ENCODE measurements around the gene SYK. TPM values are rescaled to one million over a fixed set of nuclear protein-coding genes. Genes with fewer than 3 reads are reported as not detected.
A peak's percentile ranks its signal among the peaks of the same experiment; 100 is the strongest.

SYK gene
- total RNA-seq, 6 experiments from 2014 or later: 3.0 to 10.9 (median 3.7) TPM

DNA sequence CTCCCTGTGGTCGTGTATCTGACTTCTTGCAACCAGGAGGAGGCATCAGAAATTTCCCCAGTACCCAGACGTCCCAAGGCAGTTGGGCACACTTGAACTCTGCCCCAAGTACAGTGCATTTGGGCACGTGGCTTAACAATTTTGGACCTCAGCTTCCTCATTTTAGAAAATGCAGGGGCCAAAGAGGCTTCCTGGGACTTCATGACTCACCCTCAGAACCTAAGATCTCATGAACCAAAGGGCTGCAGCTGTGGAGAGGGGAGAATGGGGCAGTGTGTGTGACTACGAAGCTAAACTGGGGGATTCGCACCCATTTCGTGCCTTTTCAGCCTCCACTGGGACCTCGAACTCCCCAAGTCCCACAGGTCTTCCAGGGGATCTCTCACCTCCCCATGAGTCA is 59.2 kb downstream of the SYK start:
- Histone ChIP-seq H3K27ac (no peak overlapping the region), H3K9me3 (no peaks in the 10 kb centered on the region), H3K4me1 (no peaks in the 10 kb centered on the region), H3K36me3 (no peaks in the 10 kb centered on the region), H3K27me3 (no peaks in the 10 kb centered on the region), H3K4me3 (no peak overlapping the region)
- intact Hi-C loops (cut with DNase I): loop anchor here in 1 of 2 donors (10.0 kb wide), 1 partner anchor 716 kb away; no protein-coding TSS in a partner anchor
- ATAC-seq (peak in 3 of 4 donors; percentile 11 to 52 (median 43)), DNase-seq (no peak)
- TF ChIP-seq, protein P1, sequence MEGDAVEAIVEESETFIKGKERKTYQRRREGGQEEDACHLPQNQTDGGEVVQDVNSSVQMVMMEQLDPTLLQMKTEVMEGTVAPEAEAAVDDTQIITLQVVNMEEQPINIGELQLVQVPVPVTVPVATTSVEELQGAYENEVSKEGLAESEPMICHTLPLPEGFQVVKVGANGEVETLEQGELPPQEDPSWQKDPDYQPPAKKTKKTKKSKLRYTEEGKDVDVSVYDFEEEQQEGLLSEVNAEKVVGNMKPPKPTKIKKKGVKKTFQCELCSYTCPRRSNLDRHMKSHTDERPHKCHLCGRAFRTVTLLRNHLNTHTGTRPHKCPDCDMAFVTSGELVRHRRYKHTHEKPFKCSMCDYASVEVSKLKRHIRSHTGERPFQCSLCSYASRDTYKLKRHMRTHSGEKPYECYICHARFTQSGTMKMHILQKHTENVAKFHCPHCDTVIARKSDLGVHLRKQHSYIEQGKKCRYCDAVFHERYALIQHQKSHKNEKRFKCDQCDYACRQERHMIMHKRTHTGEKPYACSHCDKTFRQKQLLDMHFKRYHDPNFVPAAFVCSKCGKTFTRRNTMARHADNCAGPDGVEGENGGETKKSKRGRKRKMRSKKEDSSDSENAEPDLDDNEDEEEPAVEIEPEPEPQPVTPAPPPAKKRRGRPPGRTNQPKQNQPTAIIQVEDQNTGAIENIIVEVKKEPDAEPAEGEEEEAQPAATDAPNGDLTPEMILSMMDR (IDR thresholded peaks at IDR 0.05): no peak
- TF ChIP-seq POLR2A (IDR thresholded peaks at IDR 0.05): no peak
- whole genome bisulfite sequencing (ENCODE audit: insufficient coverage, low coverage, low lambda C conversion rate, missing lambda C conversion rate): 36% methylated on average over 3 of the region's 7 CpGs

DNA sequence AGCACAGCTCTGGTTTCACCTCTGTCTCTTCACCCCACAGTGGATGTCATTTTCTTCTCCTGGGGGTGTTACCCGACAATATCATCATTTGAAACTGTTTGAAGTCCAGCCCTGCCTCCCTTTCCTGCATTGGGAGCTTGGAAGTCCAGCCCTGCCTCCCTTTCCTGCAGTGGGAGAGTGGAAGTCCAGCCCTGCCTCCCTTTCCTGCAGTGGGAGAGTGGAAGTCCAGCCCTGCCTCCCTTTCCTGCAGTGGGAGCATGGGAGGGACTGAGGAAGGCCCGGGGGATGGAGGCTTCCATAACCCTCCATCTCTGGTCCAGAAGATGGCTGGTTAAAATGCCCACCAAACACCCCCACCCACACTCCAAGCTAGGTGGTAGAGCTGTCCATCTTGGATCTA is 59.8 kb downstream of the SYK start:
- intact Hi-C loops (cut with DNase I): loop anchor here in 1 of 2 donors (10.0 kb wide), 1 partner anchor 717 kb away; no protein-coding TSS in a partner anchor

DNA sequence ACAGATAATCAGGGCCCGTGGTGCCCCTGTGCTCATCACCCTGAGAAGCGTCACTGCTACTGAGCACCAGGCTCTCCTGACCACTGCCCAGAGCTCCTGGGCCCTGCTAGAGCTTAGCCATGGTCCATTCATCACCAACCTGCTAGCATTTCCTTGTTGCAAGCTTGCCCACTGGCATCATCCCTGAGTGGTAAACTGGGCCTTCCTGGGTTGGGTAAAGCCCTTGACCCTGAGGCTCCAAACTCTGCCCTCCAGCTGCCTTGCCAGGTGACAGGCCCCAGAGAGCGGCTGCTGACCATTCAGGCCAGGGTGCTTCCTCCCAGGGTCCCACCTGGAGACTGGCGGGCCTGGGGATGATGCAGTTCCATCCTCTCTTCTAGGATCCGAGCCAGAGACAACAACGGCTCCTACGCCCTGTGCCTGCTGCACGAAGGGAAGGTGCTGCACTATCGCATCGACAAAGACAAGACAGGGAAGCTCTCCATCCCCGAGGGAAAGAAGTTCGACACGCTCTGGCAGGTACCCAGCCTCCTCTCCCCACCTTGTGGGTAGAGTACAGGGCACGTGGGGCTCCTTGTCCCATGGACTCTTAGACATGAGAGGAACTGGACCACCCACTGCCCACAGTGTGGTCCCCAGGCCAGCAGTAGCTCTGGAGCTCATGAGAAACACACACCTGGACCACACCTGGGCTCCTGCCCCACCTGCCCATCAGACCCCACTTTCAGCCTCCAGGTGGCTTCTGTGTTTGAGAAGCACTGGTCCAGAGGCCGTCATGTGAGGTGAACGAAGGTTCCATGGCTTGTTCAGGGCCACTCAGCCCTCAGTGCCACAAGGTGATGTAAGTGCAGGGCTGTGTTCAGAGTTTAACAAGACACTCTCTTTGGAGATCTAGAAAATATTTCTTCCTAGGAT is 60.5 kb downstream of the SYK start:
- TF ChIP-seq POLR2A (IDR thresholded peaks at IDR 0.05): no peak
- TF ChIP-seq, protein P1 (IDR thresholded peaks at IDR 0.05): no peak
- intact Hi-C loops (cut with DNase I): loop anchor here in 1 of 2 donors (10.0 kb wide), 1 partner anchor 717 kb away; no protein-coding TSS in a partner anchor
- Histone ChIP-seq H3K9me3 (no peaks in the 10 kb centered on the region), H3K36me3 (no peaks in the 10 kb centered on the region), H3K4me3 (no peak overlapping the region), H3K27me3 (no peaks in the 10 kb centered on the region), H3K27ac (no peak overlapping the region), H3K4me1 (no peaks in the 10 kb centered on the region)
- ATAC-seq: no peak
- DNase-seq: no peak
- no CpG with 5 or more reads among the region's 16 CpGs for WGBS (ENCODE audit: insufficient coverage, low coverage, low lambda C conversion rate, missing lambda C conversion rate)

More for the DNA sequence above, 59.8 kb downstream of the SYK start:
- WGBS (ENCODE audit: insufficient coverage, low coverage, low lambda C conversion rate, missing lambda C conversion rate): 63% methylated on average over 1 of the region's 2 CpGs
- ATAC-seq (no peak), DNase-seq (no peak)
- Histone ChIP-seq H3K4me3 (no peak overlapping the region), H3K4me1 (no peaks in the 10 kb centered on the region), H3K27ac (no peak overlapping the region), H3K9me3 (no peaks in the 10 kb centered on the region), H3K36me3 (no peaks in the 10 kb centered on the region), H3K27me3 (no peaks in the 10 kb centered on the region)
- TF ChIP-seq POLR2A (IDR thresholded peaks at IDR 0.05): no peak
- TF ChIP-seq, protein P1 (IDR thresholded peaks at IDR 0.05): no peak

DNA sequence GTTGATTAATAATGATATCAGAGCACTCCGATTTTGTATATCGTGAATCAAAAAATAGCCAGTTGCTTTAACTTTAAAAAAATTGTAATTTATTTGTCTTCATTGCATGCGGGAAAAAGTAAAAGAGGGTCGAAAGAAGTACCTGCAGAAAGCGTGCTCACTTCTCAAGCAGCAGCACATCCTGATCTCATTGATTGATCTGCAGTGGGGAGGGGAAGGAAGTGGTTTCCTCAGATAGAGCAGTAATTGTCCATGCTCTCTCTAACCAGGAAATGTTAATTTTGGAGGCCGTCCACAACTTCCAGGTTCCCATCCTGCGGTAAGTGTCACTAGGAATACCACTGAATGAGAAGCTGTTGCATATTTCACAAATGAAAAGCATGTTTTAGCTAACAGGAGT is 63.2 kb downstream of the SYK start:
- ATAC-seq: no peak
- H3K4me1 ChIP-seq: no peaks in the 10 kb centered on the region
- intact Hi-C loops (cut with DNase I): loop anchor here in 1 of 2 donors (10.0 kb wide), 1 partner anchor 720 kb away; no protein-coding TSS in a partner anchor
- H3K36me3 ChIP-seq: no peaks in the 10 kb centered on the region
- no peak for DNase-seq
- WGBS (ENCODE audit: insufficient coverage, low coverage, low lambda C conversion rate, missing lambda C conversion rate): 51% methylated on average over 7 of the region's 7 CpGs
- no peaks in the 10 kb centered on the region for H3K9me3 ChIP-seq
- TF ChIP-seq, protein P1 (IDR thresholded peaks at IDR 0.05): no peak
- no peak for TF ChIP-seq POLR2A (IDR thresholded peaks at IDR 0.05)
- no peaks in the 10 kb centered on the region for H3K27me3 ChIP-seq
- no peak overlapping the region for H3K27ac ChIP-seq
- H3K4me3 ChIP-seq: no peak overlapping the region
